Neuron (in vitro differentiated cells): ENCODE results near the gene GNG14.

Experiments
- H2AFZ ChIP-seq: one replicate; pipeline ENCODE4 v1.6.1; 2013; ENCODE audit warnings: low read depth, mild to moderate bottlenecking, inconsistent platforms, low read length, moderate library complexity
- H3K27me3 ChIP-seq: one replicate; pipeline ENCODE4 v1.6.1; 2013; ENCODE audit warnings: low read length; ENCODE audit not compliant: insufficient read depth
- H3K36me3 ChIP-seq: one replicate; pipeline ENCODE4 v1.6.1; 2013; ENCODE audit warnings: low read length; ENCODE audit not compliant: insufficient read depth
- H3K4me1 ChIP-seq: one replicate; pipeline ENCODE4 v1.6.1; 2013; ENCODE audit warnings: low read length; ENCODE audit not compliant: insufficient read depth
- H3K4me3 ChIP-seq: 2 replicates; pipeline ENCODE4 v1.5.1; 2013; ENCODE audit warnings: mild to moderate bottlenecking, low read length, moderate library complexity
- H3K9me3 ChIP-seq: one replicate; pipeline ENCODE4 v1.6.1; 2013; ENCODE audit warnings: low read length

The GNG14 gene

GRCh38 chr19:12726988-12727316 is 39.2 kb downstream of the GNG14 start:
- H3K4me3 ChIP-seq, result no peak overlapping the region
- H3K36me3 ChIP-seq, result peaks cover 25% of the 10 kb centered on the region
- H3K4me1 ChIP-seq, result peaks cover 2% of the 10 kb centered on the region
- no peaks in the 10 kb centered on the region for H3K27me3 ChIP-seq
- H3K9me3 ChIP-seq, result no peaks in the 10 kb centered on the region
- H2AFZ ChIP-seq, result no peak overlapping the region

- peaks cover 29% of the 10 kb centered on the region for H3K36me3 ChIP-seq
- H3K27me3 ChIP-seq, result no peaks in the 10 kb centered on the region
- H3K9me3 ChIP-seq, result no peaks in the 10 kb centered on the region
- no peak overlapping the region for H2AFZ ChIP-seq
- H3K4me1 ChIP-seq, result peaks cover 10% of the 10 kb centered on the region
- H3K4me3 ChIP-seq, result no peak overlapping the region
These were observed 40.1 kb downstream of the GNG14 start for GRCh38 chr19:12727745-12728433.

- Histone ChIP-seq H3K27me3 (no peaks in the 10 kb centered on the region), H3K36me3 (peaks cover 29% of the 10 kb centered on the region), H3K9me3 (no peaks in the 10 kb centered on the region), H3K4me1 (peaks cover 15% of the 10 kb centered on the region), H3K4me3 (no peak overlapping the region), H2AFZ (no peak overlapping the region)
These were observed 42.3 kb downstream of the GNG14 start for GRCh38 chr19:12730064-12730463.

- H3K4me1 ChIP-seq, result peaks cover 15% of the 10 kb centered on the region
- H3K27me3 ChIP-seq, result no peaks in the 10 kb centered on the region
- H3K4me3 ChIP-seq, result no peak overlapping the region
- peaks cover 29% of the 10 kb centered on the region for H3K36me3 ChIP-seq
- H3K9me3 ChIP-seq, result no peaks in the 10 kb centered on the region
- no peak overlapping the region for H2AFZ ChIP-seq
These were observed 43.5 kb downstream of the GNG14 start for GRCh38 chr19:12731337-12731736.

- no peak overlapping the region for H2AFZ ChIP-seq
- peaks cover 27% of the 10 kb centered on the region for H3K4me1 ChIP-seq
These were observed 45.8 kb downstream of the GNG14 start for GRCh38 chr19:12733369-12734214.

GRCh38 chr19:12736995-12737834 is 49.4 kb downstream of the GNG14 start, which contains the start of gene GET3:
Gene GET3, plus strand, starts transcription at chr19:12737497. Its CDS starts 9 bp downstream, at chr19:12737506.
- Histone ChIP-seq H2AFZ (peak within 1 kb of the TSS; percentile 29), H3K36me3 (peaks cover 13% of the 10 kb centered on the region), H3K4me1 (peaks cover 26% of the 10 kb centered on the region), H3K4me3 (peak within 1 kb of the TSS; percentile 72), H3K9me3 (no peaks in the 10 kb centered on the region), H3K27me3 (no peaks in the 10 kb centered on the region)

More at GRCh38 chr19:12733369-12734214, 45.8 kb downstream of the GNG14 start:
- Histone ChIP-seq H3K9me3 (no peaks in the 10 kb centered on the region), H3K4me3 (peak overlapping the region; percentile 74), H3K27me3 (no peaks in the 10 kb centered on the region), H3K36me3 (peaks cover 29% of the 10 kb centered on the region)

- Histone ChIP-seq H3K4me1 (peaks cover 21% of the 10 kb centered on the region), H3K4me3 (peak overlapping the region; percentile 72), H2AFZ (peak overlapping the region; percentile 29), H3K36me3 (peaks cover 16% of the 10 kb centered on the region), H3K9me3 (no peaks in the 10 kb centered on the region), H3K27me3 (no peaks in the 10 kb centered on the region)
These were observed 50.1 kb downstream of the GNG14 start for GRCh38 chr19:12737835-12738351.
